ENCODE results near the gene ZNF718.
"Not testable (repeated sequence)": the region's sequence is repeated elsewhere in the genome, so short reads cannot be mapped to it uniquely, and the experiment has no call there.

The ZNF718 gene

DNA sequence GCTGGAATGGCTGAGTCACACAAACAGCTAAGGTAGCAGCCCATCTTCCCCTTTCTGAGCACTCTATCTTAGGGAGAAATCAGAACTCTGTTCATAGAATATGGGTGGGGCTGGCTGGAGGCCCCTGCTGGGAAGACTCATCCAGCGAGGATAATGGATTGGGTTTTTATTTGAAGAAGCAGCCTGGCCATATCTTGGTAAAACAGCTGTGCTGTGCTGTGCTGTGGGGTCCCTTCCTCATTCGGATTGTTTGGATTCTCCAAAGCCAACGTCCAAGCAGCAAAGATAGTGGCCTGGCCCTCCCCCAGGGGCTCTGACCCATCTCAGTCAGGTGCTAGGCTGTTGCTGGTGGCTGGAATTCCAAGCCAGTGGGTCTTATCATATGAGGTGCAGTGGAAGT lies 63.8 kb downstream of the ZNF718 start:
- DNase-seq (ENCODE audit: low read depth), result no peak
- H3K4me3 ChIP-seq (ENCODE audit: low read depth, low read length), result no peak overlapping the region
- TF ChIP-seq, protein P1, sequence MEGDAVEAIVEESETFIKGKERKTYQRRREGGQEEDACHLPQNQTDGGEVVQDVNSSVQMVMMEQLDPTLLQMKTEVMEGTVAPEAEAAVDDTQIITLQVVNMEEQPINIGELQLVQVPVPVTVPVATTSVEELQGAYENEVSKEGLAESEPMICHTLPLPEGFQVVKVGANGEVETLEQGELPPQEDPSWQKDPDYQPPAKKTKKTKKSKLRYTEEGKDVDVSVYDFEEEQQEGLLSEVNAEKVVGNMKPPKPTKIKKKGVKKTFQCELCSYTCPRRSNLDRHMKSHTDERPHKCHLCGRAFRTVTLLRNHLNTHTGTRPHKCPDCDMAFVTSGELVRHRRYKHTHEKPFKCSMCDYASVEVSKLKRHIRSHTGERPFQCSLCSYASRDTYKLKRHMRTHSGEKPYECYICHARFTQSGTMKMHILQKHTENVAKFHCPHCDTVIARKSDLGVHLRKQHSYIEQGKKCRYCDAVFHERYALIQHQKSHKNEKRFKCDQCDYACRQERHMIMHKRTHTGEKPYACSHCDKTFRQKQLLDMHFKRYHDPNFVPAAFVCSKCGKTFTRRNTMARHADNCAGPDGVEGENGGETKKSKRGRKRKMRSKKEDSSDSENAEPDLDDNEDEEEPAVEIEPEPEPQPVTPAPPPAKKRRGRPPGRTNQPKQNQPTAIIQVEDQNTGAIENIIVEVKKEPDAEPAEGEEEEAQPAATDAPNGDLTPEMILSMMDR (IDR thresholded peaks at IDR 0.05; ENCODE audit: control insufficient read depth, extremely low read depth, insufficient read depth), result no peak

DNA sequence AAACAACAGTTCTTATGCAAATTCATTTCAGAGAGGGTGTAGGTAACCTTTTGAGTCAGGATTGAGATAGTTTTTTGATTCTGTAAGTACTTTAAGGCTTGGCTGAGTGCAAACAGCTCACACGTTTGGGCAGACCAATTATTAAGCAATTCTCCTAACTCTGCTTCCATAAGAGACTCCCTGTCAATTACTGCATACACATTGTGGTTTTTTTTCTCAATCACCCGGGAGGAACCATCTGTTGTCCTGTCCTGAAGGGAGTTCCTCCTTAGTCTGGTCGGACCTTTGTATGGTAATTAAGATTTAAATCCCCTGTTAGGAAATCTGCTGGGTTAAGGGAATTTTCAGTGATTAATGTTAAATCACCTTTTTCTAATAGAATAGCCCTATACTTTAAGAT lies 70.9 kb downstream of the ZNF718 start:
- not testable (repeated sequence) for H3K4me3 ChIP-seq (ENCODE audit: low read depth, low read length); DNase-seq (ENCODE audit: low read depth)

DNA sequence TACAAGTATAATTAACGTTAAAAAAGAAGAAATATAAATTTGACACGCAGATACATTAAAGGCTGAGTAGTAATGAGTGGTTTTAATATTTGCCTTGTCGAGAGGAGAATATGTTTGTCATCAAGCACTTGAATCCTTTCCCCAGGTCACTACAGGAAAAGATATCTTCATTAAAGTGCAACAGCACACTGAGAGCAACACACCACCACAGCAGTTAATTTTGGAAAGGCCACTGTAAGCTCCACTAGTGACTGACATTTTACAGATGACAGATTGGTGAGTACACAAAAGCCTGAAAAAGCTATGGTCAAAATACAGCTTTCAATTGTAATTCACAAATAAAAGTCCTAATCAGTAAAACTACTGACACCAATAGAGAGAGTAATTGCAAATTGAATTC lies 76.6 kb downstream of the ZNF718 start:
- no peak for DNase-seq (ENCODE audit: low read depth)
- TF ChIP-seq, protein P1 (IDR thresholded peaks at IDR 0.05; ENCODE audit: control insufficient read depth, extremely low read depth, insufficient read depth), result no peak

DNA sequence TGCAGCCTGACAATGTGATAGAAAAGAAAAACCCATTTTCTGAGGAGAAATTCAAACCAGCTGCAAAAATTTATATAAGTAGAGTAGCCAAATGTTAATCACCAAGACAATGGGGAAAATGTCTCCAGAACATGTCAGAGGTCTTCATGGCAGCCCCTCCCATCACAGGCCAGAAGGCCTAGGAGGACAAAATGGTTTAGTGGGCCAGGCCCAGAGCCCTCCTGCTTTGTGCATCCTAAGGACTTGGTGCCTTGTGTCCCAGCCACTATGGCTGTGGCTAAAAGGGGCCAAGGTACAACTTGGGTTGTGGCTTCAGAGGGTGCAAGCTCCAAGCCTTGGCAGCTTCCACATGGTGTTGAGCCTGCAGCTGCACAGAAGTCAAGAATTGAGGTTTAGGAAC lies 78.5 kb downstream of the ZNF718 start:
- H3K4me3 ChIP-seq (ENCODE audit: low read depth, low read length); DNase-seq (ENCODE audit: low read depth): not testable (repeated sequence)

More for the DNA sequence above, 76.6 kb downstream of the ZNF718 start:
- H3K4me3 ChIP-seq (ENCODE audit: low read depth, low read length), result no peak overlapping the region

DNA sequence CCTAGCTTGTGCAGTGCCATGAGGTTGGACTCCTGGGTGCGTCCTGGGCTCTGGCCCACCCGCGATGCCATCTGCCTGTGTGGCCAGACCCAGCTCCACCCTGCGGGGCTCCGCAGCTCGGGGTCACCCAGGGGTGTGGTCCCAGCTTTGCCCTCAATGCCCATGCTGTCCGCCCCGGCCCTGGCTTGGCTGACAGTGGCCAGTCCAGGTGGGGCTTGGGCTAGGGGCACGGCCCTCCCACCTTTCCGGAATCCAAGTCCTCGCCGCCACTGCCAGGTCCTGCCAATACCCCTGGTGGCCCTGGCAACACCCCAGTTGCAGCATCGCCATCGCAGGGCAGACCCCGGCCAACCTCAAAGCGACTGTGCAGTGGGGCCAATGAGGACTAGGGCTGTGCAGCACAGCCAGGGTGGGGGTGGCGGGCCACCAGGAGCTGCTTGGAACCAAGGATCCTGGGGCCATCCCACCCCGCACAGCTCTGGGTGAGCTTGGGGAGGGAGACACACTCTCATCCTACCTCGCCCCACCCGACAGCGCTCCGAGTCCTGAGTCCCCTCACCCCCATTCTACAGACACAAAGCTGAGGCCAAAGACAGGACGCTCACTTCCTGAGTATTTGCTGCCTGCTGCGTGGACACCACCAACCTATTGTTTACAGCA lies 80.9 kb downstream of the ZNF718 start:
- TF ChIP-seq, protein P1 (IDR thresholded peaks at IDR 0.05; ENCODE audit: control insufficient read depth, extremely low read depth, insufficient read depth), result no peak
- H3K4me3 ChIP-seq (ENCODE audit: low read depth, low read length), result no peak overlapping the region
- no peak for DNase-seq (ENCODE audit: low read depth)

DNA sequence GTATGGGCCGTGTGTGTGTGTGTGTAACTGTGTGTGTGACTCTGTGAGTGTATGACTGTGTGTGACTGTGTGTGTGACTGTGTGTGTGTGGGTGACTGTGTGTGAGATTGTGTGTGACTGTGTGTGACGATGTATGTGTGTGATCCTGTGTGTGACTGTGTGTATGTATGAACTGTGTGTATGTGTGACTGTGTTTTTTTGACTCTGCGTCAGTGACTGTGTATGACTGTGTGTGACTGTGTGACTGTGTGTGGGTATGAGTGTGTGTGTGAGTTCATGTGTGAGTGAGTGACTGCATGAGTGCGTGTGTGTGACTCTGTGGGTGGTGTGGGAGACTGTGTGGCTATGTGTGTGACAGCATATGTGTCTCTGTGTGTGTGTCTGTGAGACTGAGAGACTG lies 81.8 kb downstream of the ZNF718 start:
- TF ChIP-seq, protein P1 (IDR thresholded peaks at IDR 0.05; ENCODE audit: control insufficient read depth, extremely low read depth, insufficient read depth), result no peak
- no peak for DNase-seq (ENCODE audit: low read depth)
- H3K4me3 ChIP-seq (ENCODE audit: low read depth, low read length), result no peak overlapping the region

DNA sequence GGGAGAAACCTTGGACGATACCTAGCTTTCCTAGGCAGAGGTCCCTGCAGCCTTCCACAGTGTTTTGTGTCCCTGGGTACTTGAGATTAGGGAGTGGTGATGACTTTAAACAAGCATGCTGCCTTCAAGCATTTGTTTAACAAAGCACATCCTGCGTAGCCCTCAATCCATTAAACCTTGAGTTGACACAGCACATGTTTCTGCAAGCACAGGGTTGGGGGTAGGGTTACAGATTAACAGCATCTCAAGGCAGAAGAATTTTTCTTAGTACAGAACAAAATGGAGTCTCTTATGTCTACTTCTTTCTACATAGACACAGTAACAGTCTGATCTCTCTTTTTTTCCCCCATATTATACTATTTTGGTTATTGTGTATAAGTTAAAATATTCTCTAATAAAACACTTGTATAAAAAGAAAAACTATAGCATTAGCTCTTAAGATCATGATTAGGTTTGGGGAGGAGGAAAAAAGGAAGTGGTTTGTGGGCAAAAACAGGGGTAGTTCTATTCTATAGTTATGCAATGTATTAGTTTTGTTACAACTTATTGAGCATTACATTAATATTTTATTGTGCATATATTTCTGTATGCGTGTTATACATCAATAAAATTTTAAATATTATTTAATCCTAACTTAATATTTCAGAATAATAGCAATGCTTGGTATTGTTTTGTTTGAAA lies 84.3 kb downstream of the ZNF718 start:
- H3K4me3 ChIP-seq (ENCODE audit: low read depth, low read length), result not testable (repeated sequence)

DNA sequence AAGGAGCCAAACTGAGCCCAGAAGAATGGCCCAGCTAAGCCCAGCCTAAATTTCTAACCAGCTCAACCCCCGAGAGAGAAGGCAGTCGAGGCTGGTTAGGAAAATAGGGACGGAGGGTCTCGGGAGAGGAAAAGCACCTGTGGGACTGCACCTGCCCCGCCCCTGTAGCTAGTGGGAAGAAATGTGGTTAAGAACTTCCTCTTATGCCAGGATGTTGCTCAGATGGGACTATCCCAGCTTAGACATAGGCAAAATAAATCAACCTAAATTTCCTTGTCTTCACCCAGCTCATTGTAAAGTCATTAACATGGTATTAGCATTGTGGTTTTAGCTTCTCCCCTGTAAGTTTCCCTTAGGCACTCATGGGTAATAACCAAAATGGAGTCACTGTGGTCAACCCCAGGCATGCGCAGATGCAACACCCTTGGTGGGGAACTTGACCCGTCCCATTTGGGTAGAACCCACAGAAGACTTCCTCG lies 86.8 kb downstream of the ZNF718 start:
- DNase-seq (ENCODE audit: low read depth), result no peak
- TF ChIP-seq, protein P1 (IDR thresholded peaks at IDR 0.05; ENCODE audit: control insufficient read depth, extremely low read depth, insufficient read depth), result no peak
- H3K4me3 ChIP-seq (ENCODE audit: low read depth, low read length), result no peak overlapping the region

More for the DNA sequence above, 84.3 kb downstream of the ZNF718 start:
- DNase-seq (ENCODE audit: low read depth), result not testable (repeated sequence)

Data from LNCaP clone FGC (cell line).